Fibroblast of villous mesenchyme (primary cell): Measurements from ENCODE around the gene SCLT1. TPM values are rescaled to one million over a fixed set of nuclear protein-coding genes. Genes with fewer than 3 reads are reported as not detected.

Experiments
- DNase-seq: peaks from one replicate; pipeline ENCODE4 v3.0.0-alpha.2; 2010; ENCODE audit warnings: low read depth
- H3K4me3 ChIP-seq: 2 replicates; pipeline ENCODE4 v1.5.1; 2011; ENCODE audit warnings: low read depth, mild to moderate bottlenecking, low read length
- CTCF ChIP-seq: IDR thresholded peaks from 2 replicates; pipeline ENCODE4 v1.5.1; 2012; ENCODE audit warnings: low read depth, mild to moderate bottlenecking, low read length; ENCODE audit not compliant: insufficient read depth
- small RNA-seq: library from RNA; depleted of rRNA; stranded (forward); fragments of <200 nt; gene quantifications from one replicate; pipeline ENCODE3, GENCODE V24; 2012
- total RNA-seq: library from RNA; depleted of rRNA; stranded (reverse); fragments of >200 nt; gene quantifications from 2 replicates; pipeline ENCODE4 v1.2.3, GENCODE V29; 2012

The SCLT1 gene
- total RNA-seq, 1 donor, result 28.1 TPM

- H3K4me3 ChIP-seq, result no peak overlapping the region
- no peak for TF ChIP-seq CTCF
- no peak for DNase-seq
Measured at GRCh38 chr4:128844931-128845330, 248.4 kb downstream of the SCLT1 start.

DNA sequence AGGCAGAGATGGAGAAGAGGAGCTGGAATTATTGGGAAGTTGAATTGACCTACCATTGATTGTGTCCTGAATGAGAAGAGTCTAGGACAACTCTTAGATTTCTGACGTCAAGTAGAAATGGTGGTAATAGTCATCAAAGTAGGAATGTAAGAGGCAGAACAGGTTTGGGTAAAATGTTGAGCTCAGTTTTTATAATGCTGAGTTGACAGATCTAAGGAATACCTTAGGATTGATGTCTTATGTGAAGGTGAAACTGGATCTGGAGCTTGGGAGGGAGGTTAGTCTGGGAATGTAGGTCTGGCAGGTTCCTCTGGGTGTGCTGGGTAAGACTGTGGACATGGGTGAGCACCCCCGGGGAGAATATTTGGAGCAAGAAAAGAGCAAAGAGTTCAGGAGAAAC lies 251.9 kb downstream of the SCLT1 start:
- TF ChIP-seq CTCF, result no peak
- H3K4me3 ChIP-seq, result no peak overlapping the region
- DNase-seq, result no peak

DNA sequence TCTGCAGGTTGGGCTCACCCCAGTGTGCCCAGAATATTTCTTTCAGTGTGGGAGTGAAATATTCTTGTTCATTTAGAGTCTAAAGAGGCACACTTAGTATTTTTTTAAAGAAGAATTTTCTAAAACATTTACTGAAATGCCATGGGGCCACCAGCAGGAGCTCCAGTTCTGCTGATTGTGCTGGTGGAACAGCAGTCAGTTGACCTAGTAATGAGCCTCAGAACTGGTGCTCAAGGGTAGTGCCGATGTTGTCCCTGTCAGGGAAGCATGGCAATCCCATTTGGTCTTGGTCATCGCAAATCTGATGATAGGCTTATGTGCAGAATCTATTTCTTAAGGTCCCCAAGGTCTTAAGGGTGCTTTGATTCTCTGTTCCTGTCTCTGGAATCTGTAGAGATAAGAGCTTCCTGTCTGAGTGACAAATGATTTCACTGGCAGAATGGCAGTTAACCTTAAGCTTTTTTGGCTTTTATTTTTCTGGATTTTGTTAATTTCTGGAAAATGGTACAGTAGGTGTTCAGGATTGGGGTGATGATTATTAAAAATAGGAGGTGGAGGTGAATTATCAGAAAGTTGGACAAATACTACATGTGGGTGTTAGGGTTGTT lies 252.5 kb downstream of the SCLT1 start:
- no peak overlapping the region for H3K4me3 ChIP-seq
- no peak for DNase-seq
- no peak for TF ChIP-seq CTCF

- H3K4me3 ChIP-seq, result no peak overlapping the region
- no peak for TF ChIP-seq CTCF
- no peak for DNase-seq
Measured at GRCh38 chr4:128837679-128838078, 255.7 kb downstream of the SCLT1 start.

GRCh38 chr4:128837198-128837597 lies 256.1 kb downstream of the SCLT1 start:
- H3K4me3 ChIP-seq, result no peak overlapping the region
- DNase-seq, result no peak
- TF ChIP-seq CTCF, result no peak

DNA sequence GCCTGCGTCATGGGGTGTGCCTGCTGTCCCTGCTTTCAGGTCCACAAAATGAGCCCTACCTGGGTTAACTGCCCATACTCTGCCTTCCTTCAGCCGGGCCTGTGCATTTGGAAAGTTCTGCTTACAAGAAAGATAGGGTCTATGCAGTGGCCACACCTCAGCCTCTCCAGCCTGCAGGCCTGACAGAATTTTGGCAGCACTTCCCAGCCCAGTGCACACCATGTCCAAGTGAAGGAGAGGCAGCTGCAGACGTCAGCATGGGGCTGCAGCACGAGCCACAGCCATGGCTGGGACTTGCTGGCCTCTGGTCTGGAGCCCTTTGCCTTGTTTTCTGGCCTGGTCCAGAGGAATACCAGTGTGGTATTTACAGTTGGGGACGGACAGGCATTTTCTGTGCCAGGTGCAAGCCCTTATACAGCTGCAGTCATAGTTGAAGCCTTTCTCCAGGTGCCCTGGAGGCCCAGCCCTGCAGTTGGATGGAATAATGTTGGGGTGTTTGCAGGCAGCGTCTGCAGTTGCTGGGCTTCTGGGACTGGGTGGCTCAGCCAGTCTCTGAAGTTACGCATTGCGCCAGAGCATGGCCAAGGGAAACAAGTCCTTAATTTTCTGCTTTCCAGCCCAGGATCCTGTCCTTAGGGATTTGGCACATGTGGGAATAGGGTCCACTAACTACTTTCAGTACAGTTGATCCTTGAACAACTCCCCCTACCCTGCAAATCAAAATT lies 257.7 kb downstream of the SCLT1 start:
- H3K4me3 ChIP-seq, result no peak overlapping the region
- no peak for DNase-seq
- TF ChIP-seq CTCF, result no peak

Small RNAs within 50 kb of the gene (small RNA-seq; reads per million reads assigned to genes)
- gene AC093826.2, result not detected

Other genes starting within 250 kb of the SCLT1 start
- gene C4orf33, start 2.6 kb upstream of the SCLT1 start, total RNA-seq, result 9.7 and 11.2 TPM in 2 replicates